ENCODE measurements around the gene TRIP4.
"Not testable (repeated sequence)": the region's sequence is repeated elsewhere in the genome, so short reads cannot be mapped to it uniquely, and the experiment has no call there.

Gene TRIP4

DNA sequence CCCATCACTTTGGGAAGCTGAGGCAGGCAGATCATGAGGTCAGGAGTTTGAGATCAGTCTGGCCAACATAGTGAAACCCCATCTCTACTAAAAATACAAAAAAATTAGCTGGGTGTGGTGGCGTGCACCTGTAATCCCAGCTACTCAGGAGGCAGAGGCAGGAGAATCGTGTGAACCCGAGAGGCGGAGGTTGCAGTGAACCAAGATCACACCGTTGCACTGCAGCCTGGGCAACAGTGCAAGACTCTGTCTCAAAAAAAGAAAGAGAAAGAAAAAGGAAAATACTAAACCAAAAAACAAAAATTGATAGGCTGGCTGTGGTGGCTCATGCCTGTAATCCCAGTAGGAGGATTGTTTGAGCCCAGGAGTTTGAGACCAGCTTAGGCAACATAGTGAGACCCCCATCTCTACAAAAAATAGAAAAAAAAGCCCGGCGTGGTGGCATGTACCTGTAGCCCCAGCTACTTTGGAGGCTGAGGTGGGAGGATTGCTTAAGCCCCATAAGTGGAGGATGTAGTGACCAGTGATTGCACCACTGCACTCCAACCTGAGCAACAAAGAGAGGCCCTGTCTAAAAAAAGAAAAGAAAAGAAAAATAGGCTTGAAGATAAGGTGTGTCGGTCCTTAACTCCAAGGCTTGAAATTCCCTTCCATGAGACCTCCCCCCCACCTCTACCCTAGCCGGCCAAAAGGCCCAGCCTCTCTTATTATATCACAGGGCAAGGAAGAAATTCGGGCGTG is 7.3 kb upstream of the TRIP4 start:
- DNase-seq: not testable (repeated sequence)

DNA sequence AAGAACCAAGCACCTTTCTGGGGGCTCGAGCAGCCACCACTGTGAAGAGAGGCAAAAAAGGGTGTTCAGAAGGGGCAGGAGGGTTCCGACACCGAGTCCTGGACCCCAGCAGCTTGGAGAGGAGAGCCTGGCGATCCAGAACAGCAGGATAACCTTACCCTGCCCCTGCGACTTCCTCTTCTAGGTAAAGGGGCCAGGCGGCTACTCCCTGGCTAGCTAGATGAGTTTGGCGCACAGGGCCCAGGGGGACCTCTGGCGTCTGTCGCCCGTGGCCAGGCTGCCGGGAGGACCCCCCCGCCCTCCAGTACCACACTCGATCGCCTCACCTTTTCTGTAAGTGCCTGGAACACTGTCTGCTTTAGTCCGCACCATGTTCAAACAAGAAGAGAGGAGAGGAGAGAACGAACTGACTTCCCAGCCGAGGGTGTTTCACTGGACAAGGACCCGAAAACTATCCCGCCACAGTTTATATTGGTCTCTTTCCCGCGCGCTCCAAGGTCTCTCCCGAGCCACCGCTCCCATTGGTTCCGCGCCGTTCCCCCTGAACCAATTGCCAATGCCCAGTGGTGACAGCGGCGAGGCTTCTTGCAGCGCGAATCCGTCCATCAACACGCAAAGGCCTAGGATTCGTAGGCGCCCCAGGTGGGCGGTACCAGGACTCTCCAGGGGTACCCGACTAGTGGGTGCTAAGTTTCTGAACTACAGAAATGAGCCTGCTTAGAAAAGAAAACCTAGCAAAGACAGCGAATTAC is 6.5 kb upstream of the TRIP4 start, which contains the start of gene PCLAF:
TSS of gene PCLAF (minus strand) at position 442 of the 752 bp plus-strand sequence. CDS start at position 372, 70 bp downstream.
- peak; percentile 79 for DNase-seq

DNA sequence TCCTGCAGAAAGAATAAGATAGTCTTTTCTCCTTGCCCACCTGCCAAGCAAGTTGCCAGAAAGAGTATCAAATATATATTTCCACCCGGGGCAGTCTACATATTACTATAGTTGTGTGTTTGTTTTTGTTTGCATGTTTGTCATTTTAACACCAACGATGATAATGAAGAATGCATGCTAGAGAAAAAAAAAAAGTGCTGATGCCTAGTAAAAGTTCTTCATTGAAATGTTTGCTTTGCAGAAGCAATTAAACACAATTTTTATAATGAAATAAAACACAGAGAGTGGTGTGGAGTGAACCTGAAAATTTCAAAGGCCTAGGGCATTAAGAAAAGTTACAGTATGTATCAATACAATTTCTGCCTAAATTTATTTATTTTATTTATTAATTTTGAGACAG is 3.9 kb upstream of the TRIP4 start:
- no peak for DNase-seq

DNA sequence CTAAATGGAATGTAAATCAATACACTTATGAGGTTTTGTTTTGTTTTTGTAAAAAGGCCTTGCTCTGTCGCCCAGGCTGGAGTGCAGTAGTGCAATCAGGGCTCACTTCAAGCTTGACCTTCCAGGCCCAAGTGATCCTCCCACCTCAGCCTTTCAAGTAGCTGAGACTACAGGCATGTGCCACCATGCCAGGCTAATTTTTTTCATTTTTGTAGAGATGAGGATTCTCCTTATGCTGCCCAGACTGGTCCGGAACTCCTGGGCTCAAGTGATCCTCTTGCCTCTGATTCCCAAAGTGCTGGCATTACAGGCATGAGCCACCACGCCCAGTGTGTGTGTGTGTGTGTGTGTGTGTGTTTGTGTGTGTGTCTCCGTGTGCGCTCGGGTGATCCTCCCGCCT is 1.3 kb upstream of the TRIP4 start:
- no peak for DNase-seq

DNA sequence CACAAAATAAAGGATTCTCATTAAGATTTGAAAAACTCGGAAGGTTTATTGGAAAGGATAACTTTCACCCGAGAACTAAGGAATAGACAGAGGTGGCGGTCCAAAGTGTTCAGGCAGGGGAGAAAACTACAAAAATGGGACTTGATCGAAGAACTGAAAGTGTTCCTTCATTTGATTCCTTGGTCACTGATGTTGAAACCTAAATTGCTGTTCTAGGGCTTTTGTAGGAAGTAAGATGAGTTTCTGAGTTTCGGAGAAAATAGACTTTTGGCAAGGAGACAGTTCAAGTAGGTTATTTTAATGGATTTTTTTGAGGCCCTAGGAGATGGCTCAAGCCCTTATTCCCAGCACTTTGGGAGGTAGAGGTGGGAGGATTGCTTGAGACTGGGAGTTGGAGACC is 1.4 kb downstream of the TRIP4 start:
- no peak for DNase-seq

DNA sequence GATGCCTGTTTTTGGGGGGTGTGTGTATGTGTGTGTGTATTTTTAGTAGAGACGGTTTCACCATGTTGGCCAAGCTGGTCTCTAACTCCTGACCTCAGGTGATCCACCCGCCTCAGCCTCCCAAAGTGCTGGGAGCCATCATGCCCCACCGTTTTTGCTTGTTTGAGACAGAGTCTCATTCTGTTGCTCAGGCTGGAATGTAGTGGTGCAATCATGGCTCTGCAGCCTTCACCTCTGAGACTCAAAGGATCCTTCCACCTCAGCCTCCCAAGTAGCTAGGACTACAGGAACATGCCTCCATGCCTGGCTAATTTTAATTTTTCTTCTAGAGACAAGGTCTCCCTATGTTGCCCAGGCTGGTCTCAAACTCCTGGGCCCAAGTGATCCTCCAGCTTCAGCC is 4.8 kb downstream of the TRIP4 start:
- DNase-seq: not testable (repeated sequence)

DNA sequence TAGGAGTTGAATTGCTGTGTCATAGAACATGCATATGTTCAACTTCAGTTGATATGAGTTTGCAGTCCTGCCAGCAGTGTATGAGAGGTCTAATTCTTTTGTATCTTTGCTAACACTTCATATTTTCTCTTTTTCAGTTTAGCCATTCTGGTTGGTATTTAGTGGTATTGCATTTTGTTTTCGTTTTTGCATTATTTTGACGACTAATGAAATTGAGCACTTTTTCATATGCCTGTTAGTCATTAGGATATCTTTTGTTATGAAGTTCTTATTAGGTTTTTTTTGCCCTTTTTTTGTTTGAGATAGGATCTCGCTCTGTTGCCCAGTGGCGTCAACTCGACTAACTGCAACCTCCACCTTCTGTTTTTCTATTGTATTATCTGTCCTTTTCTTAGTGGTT is 9.2 kb downstream of the TRIP4 start:
- DNase-seq: no peak

DNA sequence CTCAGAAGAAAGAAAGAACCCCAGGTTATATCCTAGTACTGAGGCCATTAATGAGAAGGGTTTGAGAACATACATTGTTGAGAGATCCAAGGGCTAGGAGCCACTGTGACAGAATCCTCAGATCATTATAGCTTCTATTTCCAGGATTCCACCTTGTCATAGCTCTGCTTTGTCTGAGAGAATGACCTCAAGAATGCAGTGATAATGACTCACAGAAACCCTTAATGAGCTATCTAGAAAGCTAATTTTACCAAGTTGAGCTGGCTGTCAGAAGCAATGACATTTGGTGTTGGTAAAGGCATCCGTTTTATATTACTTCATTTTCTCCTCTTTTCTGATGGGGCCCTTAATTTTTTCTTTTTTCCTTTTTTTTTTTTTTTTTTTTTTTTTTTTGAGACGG is 10.9 kb downstream of the TRIP4 start:
- no peak for DNase-seq

DNA sequence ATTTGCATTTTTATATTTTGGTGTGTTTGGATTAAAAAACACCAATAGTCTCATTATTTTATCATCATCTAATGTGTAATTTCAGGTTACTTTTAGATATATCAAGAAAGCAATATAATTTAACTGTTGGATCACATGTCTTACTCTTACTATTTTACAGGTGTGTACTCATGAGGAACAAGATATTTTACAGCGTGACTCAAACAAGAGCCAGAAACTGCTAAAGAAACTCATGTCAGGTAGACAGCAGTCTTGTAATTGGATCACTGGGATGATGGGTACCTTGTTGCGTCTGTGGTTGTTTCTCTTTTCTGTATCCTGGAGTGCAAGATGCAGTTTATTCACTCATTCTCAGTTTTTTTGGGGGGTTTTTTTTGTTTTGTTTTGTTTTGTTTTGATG is 12.9 kb downstream of the TRIP4 start:
- DNase-seq: no peak

DNA sequence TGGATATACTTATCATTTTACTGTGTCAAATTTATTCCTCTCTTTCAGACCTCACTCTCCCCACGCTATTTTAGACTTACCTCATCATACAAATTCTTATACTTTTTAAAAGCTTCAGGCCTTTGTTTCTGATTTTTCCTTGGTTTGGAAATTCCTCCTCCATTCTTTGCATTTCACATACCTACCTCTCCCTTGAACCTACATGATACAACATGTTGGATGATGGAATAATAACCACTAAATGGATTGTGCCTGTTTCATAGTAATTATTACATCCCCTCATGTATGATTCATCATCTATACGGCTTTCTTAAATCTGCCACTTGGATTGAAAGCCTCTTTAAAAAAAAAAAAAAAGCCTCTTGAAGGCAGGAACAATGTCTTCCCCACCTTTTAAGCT is 24.6 kb downstream of the TRIP4 start:
- DNase-seq: no peak

DNA sequence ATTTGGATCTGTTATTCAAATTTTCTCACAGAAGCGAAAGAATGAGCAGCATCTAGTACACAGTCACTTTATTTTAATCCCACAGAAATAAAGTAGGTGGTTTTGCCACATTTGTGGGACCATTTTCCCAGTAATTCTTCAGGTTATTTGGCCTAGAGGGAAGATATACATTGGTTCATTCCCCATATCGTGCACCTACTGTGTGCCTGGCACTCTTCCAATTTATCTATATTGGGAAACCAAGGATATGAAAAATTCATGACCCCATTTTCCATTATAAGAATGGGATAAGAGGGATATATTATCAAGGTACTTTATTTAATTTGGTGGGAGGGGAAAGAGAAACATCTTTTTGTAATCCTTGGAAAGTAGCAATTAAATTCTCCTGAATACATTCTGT is 35.1 kb downstream of the TRIP4 start:
- no peak for DNase-seq

DNA sequence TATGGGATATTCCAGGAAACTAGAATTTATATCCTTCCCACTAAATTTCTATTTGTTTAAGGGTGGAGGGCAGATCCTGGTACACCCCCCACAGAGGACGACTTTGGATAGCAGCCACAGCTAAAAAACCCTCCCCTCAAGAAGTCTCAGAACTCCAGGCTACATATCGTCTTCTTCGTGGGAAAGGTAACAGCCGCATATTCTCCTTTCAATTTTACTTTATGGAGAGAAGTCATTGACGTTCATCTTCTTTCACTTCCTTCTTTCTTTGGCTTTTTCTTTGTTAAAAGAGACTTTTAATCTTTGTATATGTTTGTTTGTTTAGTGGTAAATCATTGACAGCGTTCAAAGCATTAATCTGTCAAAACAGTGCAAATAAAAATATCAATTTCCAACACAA is 36.3 kb downstream of the TRIP4 start:
- DNase-seq: no peak

DNA sequence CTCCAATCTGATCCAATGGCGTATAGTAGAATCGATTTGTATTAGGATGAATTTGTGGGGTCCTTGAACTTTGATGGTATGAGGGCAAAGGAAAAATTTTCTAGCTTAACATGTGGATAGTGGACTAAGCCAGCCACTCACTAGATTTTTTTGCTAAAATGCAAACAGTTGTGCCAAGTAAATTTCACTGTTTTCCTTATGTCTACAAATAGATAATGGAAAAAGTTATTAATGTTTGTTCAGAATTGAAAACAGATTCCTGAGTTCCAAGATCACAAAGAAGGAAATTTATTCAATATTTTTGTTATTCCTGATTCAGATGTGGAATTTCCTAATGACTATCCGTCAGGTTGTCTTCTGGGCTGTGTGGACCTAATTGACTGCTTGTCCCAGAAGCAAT is 37.6 kb downstream of the TRIP4 start:
- no peak for DNase-seq

DNA sequence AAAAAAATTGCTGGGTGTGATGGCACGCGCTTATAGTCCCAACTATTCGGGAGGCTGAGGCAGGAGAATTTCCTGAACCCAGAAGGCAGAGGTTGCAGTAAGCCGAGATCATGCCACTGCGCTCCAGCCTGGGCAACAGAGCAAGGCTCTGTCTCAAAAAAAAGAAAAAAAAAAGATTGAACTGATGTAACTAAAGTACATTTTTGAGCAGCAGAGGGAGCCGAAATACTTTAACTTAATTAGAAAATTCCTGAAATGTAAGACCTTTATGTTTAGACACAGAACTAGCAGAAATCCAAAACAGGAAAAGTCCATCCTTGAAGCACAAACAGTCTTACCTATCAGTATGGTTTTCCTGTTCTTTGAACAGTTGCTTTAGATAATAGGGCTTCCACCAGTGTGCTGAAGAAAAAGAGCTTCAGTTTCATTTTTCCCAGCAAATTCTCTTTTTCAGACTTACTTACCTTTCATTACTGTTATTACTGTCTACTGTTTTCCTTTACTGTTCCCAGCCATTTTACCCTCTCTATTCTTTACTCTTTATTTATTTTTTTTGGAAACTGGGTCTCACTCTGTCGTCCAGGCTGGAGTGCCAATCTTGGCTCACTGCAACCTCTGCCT is 39.3 kb downstream of the TRIP4 start:
- peak; percentile 6 for DNase-seq

DNA sequence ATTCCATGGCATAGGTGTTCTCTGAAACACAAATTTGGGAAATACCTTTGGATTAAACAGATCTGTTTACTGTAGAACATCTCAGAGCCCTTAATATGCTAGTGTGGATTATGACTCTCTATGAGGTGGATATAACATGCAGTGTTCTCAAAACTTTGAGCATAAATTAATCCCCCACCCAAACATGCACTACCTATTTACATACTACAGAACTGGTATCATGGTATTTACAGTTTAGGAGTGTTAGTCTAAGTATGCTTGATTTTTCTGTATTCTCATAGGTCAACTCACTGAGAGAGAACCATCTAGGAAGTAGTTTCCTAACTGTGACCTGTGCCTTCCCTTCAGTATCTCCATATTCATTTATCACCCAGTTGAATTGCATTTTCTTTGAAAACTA is 41.8 kb downstream of the TRIP4 start:
- no peak for DNase-seq

DNA sequence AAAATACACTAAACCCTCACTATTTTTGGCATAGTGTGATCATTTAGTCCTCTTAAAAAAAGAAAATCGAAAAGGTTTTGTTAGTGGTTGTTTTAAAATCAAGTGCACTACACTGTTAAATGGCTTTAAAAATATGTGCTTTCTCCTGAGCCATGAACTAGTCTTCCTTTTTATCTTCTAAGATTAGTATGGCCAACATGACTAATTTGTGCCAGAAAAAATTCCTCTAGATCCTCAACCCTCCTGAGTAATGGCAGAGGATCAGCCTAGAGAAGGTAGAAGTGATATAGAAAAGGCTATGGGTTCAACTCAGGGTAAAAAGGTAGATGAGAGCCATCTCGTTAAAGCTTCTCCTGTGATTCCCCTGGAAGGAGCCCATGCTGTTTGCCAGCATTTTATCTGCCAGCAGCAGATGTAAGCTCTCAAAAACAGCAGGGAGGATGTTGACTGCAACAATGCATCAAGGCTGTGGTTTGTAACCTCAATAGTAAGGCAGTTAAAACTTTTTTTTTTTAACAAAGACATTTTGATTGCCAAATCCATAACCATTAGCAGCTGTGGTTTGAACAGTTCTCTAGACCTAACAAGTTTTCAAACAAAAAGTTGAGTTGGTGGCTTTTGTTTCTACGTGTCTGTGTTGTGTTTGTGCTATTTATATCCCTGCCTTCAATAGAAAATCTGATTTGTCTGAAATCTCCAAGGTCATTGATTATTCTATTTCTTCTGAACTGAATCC is 42.5 kb downstream of the TRIP4 start:
- peak; percentile 14 for DNase-seq

DNA sequence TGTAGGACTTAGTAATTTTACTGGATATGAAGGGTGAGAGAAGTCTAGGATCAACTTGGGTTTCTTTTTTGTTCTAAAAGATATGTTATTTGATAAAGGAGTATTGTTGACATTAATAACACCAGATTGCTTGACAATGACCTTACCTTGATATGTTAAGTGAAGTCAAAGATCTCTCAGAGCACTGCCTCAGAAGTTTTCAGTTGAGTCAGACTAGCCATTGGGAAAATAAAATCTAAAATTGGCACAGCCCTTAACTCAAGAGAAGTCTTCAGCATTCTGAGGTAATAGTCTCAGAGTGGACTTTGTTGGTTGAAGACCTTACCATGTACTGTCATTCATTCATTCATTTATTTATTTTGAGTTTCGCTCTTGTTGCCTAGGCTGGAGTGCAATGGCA is 50.3 kb downstream of the TRIP4 start:
- DNase-seq: no peak

DNA sequence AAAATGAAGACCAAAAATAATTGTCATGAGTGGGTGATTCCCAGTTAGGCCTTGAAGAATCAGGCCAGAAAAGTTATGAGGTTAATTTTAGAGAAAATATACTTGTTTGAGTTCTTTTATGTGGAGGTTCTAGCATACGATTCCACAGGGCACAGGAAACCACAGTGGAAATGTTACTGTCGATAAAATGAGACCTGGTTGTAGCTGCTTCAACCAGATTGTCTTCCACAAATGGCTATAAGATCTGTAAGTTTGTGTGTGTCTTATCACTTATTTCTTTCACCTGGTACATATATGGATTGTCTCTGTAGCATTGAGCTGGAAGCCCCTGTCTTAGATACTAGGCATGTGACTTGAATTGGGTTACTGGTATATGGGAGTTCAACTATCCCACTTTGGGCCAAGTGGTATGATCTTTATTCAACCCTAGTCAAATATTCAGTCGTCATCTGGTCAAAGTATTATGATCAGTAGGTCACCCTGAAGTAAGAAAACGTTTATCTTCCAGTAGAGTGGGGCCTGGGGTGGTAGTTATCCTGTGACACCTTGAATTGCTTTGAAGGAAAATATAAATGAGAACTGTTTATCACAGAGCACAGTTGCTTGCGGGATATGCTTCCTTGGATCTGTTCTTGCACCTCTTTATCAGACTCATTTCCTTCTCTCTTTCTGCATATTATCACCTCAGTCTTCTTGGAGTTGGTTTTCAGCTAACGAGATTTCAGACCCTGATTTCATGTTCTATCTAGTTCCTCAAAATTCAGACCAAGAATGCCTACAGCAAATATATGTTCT is 51.2 kb downstream of the TRIP4 start:
- DNase-seq: no peak

DNA sequence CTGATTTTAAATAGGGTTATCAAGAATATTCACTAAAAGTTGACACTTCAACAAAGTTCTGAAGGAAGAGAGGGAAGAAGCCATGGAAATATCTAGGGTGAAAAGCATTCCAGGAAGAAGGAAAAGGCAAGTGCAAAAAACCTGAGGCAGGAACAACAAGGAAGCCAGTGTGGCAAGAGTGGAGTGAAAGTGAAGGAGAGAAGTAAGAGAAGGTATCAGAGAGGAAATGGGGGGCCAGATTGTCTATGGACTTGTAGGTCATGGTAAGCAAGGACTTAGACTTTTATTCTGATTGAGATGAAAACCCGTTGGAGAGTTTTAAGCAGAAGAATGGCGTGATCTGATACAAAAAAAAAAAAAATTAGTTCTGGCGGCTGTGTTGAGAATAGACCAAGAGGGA is 54.2 kb downstream of the TRIP4 start:
- no peak for DNase-seq

DNA sequence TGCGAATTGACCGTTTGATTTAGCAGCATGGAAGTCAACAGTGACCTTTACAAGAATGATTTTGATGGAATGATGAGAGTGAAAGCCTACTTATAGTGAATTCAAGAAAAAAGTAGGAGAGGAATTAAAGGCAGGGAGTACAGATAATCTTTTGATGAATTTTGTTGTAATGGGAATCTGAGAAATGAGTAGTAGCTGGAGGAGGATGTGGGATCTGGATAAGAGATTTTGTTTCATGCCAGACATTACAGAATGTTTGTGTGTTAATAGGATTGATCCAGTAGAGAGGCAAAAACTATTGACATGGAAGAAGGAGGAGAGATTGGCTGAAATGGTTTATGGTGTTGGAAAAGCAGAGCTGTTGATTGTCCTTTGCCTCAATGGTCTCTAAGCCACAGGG is 55.4 kb downstream of the TRIP4 start:
- no peak for DNase-seq

DNA sequence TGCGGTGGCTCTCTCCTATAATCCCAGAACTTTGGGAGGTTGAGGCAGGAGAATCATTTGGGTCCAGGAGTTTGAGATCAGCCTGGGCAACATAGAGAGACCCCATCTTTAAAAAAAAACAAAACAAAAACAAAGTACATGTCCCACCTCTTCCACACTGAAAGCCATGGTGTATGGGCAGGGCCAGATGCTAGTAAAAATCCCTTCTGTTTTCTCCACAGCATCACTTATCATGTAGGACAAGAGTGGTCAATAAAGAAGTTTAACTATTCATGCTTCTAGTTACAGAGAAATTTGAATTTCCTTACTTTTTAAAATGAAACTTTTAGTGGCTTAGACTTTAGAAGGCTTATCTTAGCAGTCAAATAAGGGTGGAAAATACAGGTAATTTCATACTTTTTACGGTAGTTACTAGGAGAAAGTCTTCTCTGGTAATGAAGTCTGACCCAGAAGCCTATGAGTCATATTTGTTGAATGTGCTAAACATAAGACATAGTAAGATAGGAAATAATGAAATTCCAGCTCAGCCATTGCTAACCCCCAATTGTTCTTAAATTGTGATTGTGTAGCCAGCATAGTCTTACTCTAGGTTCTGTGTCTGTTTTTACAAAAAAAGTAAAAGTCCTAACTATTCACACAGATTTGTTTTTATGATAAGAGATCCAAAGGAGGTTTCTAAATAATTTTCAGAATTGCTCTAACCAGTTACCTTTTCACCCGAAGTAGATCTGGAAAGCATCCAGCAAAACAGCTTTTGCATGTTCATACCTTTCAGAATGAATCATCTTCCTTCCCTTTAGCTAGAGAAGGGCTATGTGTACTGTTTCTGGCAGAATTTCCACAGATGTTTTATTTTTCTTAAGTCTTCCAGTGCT is 56.3 kb downstream of the TRIP4 start:
- no peak for DNase-seq

Measured in right kidney (tissue), 1 donor.